HG03378 (cell line): ENCODE results near the gene NIN.
A peak's percentile ranks its signal among the peaks of the same experiment; 100 is the strongest.

ENCODE experiments used
- ATAC-seq: cut with Tn5 transposase; IDR thresholded peaks from one replicate; pipeline ENCODE4 v1.9.1; 2021; ENCODE audit warnings: mild to moderate bottlenecking, moderate library complexity; ENCODE audit not compliant: unreplicated experiment

The NIN gene

DNA sequence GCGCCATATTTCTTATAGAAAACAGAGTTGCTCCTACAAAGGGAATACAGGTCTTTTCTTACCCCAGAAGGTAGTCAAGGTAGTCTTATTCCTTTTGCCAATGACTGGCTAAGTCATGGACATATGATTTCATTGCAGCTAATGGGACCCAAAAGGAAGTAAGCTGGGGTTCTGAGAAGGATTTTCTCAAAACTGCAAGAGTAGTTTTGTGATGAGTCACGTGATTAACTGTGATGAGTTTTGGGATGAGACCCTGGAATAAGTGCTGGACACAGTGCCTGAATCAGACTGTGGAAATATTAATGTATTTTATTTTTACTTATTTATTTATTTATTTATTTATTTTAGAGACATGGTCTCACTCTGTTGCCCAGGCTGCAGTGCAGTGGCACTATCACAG lies 13.4 kb upstream of the NIN start:
- ATAC-seq, result no peak

DNA sequence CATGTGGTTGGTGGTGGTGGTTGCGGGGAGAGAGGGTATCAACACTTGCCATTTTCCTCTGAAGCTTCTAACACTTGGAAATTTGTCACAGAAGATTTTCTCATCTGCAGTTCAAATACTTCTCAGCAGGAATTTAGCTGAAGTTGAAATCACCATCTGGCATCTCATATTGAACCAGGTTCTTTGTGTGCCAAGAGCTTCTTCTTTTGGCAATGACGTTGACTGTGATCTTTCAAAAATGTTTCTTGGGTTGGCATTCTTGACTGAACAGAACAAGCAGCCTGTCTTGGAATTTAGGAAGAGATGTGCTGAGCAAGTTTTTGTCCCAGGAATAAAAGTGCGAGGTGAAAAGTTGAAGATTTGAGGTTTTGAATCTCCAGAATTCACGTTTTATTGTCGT lies 8.7 kb upstream of the NIN start:
- ATAC-seq, result no peak

DNA sequence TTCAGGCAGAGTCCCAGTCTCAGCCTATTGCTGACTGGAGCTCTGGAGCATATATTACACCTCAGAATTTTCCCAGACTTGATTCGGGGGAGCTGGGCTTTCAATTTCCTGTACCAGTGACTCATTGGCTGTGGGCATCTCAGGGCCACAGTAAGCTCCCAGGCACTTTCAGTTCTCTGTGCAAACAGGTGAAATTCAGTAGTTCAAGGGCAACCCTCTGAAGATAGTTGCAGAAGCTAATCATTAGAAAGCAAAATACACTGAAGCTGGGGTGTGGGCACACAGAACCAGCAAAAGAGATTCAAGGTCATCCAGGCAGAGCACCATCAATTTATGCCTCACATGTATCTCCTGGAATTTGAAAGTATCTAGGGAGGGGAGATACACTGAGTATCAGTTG lies 8.1 kb upstream of the NIN start:
- ATAC-seq, result peak; percentile 53

DNA sequence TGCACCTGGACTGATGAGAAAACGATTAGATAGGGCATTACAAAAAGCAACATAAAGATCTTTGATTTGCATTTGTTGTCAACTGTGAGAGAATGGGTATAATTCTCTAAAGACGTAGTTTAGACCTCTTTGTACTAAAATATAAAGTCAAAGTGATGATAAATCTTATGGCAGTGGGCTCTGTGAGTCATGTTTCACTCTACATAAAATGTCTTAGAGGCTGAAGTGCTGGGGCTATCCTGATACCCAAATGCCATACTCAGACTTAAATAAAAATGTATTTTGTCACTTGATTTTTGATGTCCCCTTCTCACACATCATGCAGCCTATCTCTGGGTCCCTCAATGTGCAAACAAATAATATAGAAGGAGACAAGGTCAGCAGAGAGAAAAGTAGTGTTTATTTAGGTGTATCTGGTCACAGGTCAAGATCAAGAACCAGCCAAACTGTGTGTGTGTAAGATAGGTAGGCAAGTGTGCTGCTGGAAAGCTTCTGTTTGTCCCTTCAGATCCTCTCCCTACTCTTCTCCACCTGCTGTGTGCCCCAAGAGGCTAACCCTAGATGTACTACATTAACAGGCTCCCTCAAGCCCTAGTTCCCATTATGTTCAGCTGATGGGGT lies 7.0 kb upstream of the NIN start:
- no peak for ATAC-seq

DNA sequence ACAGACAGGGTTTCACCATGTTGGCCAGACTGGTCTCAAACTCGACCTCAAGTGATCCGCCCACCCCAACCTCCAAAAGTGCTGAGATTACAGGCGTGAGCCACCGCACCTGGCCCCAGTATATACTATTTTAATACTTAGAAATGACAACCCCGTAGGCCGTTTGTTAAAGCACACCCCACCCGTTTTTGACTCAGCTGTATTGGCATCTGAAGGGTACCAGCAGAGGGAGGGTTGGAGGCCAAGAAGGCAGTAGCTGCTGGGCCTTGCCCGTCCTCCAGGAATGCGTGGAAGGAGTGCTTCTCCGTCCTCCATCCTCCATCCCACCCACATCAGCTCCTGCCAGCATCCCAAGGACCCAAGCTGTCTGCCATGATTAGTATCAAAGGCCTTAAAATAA lies 6.3 kb upstream of the NIN start:
- no peak for ATAC-seq

DNA sequence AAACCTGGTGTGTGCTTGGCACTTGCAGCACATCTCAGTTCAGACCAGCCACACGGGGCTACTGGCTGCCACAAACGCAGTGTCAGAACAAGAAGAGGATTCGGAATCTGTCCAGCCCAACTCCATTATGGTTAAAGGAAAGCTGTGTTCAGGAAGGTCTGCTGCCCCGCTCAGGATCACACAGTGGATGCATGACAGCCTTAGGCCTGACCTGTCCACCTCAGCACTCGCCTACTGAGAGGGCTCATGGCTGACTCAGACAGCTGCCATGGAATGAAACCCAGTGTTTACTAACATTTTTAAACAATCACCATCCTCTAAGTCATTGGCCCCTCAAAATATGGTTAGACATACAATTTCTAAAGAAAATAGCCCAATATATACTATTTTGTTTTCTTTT lies 5.6 kb upstream of the NIN start:
- no peak for ATAC-seq

DNA sequence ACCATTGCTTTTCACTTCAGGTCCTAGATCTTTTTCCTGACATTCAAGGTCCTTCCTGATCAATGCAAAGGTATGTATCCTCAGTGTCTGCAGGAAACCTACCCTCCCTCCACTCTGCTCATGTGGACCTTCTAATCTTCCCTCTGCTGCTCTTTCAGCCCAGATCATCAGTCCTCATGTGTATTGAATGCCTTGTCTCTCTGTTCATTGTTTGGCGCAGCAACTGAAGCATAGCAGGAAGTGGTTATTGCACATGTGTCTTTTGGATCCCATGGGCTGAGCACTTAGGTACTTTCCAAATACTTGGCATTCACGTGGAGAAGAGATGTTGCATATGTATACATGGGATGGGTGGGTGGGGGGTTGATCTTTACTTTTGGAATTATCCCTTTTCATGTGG lies 4.3 kb upstream of the NIN start:
- ATAC-seq, result peak; percentile 41

DNA sequence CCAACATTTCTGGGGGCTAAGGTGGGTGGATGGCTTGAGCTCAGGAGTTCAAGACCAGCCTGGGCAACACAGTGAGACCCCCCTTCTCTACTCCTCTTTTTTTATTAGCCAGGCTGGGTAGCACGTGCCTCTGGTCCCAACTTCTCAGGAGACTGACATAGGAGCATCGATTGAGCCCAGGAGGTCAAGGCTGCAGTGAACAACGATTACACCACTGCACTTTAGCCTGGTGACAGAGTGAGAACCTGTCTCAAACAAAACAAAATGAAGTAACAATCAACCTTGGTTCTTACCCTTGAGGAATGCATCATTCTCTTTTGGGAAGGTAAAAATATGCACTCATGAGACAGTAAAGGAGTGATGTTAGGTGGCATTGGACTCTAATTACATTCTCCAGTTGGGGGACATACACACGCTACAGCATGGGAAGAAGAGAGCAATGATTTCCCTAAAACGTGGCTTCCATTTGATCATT lies 3.9 kb upstream of the NIN start:
- no peak for ATAC-seq

DNA sequence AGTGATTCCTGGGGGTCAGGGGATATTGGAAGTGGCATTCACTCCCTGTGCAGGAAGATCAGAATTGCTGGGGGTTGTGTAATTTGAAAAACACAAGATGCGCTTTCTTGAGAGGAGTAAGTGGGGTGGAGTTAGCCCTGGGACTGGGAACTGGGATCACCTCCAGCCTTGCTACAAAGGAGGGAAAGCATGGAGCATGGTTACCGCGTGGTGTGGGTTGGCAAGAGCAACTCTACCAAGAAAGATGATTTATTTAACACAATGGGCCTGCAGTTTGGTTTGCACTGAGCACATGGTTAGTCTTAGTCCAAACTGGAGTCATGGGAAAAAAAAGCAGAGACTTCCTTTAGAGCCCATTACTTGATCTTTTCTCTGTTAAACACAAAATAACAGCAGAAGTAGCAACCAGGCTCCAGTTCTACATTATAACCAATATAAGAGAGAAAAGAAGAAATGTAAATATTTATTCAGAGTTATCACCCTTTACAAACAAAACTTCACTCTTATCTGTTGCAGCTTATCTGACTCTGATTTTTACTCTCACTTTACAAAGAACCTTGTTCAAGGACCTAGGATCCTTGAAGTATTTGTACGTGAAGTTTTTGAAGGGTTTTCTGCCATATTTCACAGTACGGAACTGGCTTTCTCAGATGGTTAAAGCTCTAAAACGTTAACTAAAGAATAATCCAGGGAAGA lies 2.1 kb upstream of the NIN start:
- no peak for ATAC-seq

DNA sequence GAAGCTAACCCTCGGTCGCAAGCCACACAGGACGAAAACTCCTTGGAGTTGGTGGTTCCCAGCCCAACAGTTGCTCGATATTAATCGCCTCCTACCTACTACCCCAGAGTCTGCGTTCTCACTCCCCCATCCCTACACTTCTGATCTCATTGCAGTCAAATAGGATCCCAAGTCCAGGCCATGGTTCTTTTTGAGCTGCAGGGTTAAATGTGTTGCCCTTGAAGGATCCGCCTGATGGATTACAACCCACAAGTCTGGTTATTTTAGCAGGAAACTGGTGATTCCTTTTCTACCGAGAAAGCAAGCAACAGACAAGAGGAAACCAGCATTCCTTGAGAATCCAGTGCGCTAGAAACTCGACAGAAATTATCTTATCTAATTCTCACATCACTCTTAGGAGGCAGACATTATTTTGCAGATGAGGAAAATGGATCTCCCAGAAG lies 785 bp upstream of the NIN start:
- no peak for ATAC-seq

DNA sequence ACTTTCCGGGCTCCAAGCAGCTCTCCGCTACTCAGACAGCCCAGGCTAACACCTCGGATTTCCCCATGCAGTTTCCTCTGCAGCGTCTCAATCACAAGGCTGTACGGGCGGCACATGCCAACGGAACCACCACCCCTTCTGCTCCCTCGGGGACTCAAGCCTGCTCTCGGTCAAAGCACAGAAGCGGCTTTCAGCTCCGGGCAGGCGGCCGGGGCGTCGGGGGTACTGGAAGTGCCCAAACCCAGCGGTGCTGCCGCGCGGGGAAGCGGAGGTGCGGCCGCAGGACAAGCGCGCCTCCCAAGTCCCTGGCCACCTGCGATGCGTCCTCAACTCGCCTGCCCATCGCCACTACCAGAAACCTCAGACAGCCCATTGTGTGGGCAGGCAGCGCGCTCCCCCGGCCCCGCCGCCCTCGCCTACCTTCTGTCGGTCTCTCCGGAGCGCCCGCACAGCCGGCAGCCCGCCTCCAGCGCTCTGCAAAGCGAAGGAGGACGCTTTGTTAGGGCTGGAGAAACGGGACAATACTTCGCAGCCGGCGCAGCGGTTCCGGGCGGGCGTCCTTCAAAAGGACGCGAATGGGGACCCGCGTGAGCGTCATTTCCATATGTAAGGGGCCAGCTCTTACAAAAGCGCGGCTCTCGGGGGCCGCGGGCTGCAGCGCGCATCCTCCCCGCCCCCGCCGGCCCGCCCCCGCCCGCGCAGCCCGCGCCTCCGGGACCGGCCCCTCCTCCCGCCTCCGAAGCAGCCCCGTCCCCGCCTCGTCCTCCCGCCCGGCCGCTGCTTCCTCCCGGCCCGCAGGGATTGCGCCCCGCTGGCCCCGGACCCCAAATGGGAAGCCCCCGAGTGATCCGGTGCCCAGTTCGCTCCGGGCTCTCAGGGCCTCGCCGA lies 674 bp downstream of the NIN start:
- ATAC-seq, result peak; percentile 39

DNA sequence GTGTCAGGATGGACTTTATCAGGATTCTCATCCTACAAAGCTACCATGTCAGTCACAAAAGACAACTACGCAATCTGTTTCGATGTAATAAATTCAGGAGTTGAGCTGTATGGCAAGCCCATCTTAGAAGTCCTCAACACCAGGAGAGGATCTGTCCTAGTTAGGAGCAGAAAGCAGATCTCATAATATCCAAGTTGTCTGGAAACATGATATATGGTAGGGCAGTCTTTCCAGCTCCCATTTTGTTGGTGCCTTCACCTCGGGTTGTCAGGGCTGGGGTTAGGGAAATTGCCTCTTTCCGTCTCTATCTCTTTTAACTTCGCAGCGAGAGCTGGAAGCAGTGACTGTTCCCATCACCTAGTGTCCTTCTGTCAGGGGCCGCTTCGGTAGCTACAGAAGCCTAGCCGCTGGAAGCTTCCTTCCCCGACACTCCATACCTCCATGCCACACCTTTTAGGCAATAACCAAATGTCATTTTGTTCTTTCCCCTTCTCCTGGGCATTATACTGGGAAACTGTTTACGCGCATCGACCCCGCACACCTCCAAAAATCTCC lies 1.4 kb downstream of the NIN start:
- ATAC-seq, result peak; percentile 7

DNA sequence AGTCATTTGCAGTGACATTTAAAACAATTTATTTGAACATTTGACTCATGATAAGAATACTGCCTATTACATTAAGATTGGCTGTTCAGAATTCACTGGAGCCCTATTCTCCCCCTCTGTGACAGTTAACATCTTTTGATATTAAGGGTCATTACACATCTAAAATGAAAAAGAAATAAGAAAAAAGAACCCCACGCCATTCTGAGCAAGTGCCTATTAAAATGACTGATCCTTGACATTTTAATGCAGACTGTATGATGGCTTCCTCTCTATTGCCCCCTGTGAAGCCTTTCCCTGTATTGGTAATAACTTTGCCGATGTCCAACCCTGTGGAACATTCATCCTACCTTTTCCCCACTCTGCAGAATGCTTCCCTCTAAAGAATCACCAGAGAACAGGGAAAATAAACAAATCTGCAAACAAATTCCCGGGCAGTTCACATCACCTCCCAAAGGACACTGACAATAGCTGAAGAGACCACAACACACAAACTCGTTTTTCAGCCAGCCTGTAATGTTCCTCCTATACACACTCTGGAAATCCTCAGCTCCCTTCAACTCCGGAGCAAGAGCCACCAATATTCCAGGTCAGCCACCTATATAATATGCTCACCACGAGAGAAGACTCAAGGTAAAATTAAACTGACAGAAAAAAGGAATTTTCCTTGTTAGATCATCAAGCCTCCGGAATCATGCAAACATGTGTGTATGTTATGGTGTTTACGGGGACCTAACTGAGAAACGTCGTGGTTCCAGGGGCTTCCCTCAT lies 2.1 kb downstream of the NIN start:
- ATAC-seq, result no peak

DNA sequence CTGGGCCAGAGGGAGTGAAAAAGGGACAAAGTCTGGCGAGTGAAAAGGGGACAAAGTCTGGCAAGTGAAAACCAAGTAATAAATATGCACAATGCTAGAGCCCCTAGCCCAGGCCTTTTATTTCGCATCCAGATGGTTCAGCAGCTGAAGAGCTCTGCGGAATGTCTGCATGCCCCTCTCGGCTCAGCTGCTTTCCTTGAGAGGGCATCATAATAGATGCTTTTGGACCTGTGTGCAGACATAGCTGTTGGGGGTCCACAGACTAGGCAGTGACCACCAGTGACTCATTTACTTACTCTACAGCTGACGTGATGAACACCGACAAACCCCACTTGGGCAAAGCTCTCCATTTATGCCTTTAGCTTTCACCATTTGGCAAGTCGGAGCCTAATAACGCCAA lies 4.3 kb downstream of the NIN start:
- ATAC-seq, result no peak

DNA sequence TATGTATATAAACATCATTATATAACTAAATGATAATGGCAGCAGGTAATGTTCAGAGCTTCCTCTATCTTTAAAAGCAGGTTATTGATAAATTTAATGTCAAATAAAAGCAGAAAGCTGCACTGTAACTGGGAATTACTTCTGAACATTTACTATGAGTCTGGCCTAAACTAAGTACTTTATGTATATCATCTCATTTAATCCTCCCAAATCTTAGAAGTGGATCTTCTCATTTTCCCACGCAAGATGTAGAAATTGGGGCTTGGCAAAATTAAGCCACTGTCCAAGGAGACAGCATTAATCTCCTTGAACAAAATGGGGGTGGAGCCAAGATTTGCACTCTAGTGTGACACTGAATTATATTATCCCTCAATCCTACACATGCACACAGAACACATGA lies 5.7 kb downstream of the NIN start:
- ATAC-seq, result no peak

DNA sequence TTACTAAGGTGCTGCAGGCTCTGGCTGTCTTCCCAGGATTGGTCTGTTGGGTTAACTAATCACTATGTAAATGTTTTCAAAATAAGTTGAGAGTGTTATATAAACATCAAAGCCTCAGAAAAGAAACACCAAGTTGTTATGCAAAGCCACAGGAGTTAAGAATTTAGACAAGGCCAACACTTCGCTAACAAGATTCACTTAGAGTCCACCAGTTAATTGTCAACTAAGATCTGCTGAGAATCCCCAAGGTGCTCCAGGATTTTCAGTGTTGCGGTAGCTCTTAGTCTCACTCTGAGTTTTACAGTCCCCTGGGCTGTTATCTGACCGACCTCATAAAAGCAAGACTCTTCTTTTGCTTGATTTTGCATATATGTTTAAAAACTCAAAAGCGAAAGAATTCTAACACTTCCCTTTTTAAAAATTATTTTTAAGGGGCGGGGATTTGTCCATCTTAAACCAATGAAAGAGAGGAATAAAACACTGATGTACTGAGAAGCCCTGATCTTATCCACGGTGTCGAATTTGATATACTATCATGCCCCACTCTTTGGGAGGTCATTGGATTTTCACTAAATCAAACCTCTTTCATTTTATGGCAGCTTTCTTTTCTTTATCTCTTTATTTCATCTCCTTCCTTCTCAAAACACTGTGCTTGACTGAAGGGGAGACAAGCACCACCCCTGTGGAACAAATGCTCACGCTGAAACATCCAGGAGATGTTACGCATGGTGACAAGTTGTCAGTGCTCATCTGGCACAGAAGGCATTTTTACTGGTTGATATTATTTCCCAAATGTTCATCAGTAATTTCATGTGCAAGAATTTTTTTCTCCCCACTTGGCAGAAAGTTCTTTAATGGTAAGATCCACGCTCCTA lies 7.0 kb downstream of the NIN start:
- peak; percentile 67 for ATAC-seq

DNA sequence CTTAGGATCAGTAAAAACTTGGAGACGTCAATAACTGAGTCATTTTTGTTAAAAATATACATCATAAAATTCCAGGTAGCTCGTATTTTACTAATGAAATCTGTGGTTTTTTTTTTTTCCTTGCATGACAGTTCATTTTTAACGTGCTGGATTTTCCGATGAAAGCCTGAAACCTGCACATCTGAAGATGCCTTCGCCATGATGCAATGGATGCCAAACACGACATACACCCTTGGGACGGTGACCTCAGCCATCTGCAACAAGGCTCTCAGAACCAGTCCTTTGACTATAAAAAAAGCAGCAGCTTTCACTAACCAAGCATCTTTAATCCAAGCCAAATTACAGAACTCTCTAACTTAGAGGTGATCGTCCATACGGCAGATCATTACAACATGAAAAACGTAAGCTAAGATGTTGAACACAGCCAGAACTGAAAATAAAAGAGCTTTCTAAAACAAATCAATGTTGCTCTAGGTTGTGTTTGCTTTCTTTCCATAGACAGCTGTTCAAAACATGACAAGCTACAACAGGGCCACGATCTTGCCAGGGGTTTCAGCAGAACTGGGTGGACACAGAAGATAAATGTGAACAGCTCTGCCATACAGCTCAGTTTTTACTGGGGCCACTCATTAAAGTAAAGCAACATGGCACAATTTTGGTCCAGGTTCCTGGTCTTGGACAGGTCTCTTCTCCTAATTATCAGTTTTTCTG lies 7.8 kb downstream of the NIN start:
- peak; percentile 4 for ATAC-seq

DNA sequence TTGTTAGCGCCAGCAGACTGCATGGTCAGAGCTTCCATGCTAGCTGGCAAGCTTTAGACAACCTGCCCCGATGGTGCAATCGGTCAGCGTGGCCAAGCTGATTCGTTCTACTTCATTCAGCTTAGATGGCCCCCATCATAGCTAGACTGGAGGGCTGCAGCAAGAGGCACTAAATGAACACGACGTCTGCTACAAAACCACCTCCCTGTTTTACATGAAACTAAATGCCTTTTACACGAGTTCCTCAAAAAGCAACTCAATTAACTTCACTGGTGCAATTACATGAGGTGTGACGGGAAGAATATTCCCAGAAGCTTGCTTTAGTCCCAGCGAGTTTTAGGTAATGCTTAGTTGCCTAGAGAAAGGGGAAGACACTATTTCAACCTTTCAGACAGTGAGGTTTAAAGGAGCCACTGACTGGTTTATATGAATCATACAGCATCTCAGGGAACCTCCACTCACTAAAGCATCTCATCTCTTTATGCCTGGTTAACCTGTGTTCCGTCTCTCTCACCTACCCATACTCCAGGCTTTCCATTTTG lies 8.4 kb downstream of the NIN start:
- peak; percentile 26 for ATAC-seq
